Suppressor macrophage (primary cell): ENCODE results near the gene HOXA10.
A peak's percentile ranks its signal among the peaks of the same experiment; 100 is the strongest.

ENCODE experiments used
- DNase-seq, 4 experiments: peaks; one replicate each; pipeline ENCODE4 v3.0.0-alpha.2; 2020 to 2022

The HOXA10 gene

GRCh38 chr7:27179030-27179429 lies 4.9 kb upstream of the HOXA10 start:
- DNase-seq, result no peak

DNA sequence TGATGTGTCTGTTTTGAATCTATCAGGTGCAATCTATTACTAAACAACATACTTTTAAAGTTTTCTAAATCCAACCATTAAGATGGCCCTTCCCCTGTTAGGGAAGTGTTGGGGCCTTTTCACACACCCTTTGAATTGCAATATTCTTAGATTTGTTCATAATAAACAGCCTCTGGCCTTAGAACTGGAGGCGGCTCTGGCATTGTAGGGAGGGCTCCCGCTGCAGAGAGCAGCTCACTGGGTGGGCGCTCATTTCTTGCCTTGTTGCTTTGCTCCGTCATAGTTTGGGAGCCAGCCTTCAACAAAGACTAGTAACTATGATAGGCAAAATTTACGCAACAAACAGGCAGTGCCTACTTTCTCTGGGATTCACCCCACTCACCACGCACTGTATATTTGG lies 4.2 kb upstream of the HOXA10 start:
- no peak for DNase-seq

DNA sequence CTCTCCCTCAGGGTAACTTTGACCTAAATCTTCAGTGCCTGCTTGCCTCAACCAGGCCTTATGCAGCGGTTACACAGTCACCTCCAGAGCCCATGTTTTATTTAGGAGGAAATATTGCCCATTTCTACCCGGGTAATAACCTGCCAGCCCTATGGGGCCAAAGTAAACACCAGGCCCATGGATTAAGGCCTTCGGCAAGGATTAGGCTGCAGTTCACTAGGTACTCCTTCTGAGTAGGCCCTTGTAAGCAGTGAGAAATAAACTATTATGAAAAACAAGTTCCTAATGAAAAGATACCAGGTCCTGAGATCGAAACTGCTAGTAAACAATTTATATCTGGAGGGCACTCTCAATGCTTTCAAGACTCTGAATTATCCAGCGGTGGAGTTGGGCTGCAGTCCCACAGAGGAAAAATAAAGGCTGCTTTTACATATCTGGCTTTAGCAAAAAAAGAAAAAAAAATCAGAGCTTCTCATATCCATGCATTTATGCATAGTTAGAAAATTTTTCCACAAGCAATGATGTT lies 3.7 kb upstream of the HOXA10 start:
- no peak for DNase-seq

GRCh38 chr7:27176962-27177794 lies 3.1 kb upstream of the HOXA10 start:
- no peak for DNase-seq

GRCh38 chr7:27176524-27176845 lies 2.4 kb upstream of the HOXA10 start:
- no peak for DNase-seq

DNA sequence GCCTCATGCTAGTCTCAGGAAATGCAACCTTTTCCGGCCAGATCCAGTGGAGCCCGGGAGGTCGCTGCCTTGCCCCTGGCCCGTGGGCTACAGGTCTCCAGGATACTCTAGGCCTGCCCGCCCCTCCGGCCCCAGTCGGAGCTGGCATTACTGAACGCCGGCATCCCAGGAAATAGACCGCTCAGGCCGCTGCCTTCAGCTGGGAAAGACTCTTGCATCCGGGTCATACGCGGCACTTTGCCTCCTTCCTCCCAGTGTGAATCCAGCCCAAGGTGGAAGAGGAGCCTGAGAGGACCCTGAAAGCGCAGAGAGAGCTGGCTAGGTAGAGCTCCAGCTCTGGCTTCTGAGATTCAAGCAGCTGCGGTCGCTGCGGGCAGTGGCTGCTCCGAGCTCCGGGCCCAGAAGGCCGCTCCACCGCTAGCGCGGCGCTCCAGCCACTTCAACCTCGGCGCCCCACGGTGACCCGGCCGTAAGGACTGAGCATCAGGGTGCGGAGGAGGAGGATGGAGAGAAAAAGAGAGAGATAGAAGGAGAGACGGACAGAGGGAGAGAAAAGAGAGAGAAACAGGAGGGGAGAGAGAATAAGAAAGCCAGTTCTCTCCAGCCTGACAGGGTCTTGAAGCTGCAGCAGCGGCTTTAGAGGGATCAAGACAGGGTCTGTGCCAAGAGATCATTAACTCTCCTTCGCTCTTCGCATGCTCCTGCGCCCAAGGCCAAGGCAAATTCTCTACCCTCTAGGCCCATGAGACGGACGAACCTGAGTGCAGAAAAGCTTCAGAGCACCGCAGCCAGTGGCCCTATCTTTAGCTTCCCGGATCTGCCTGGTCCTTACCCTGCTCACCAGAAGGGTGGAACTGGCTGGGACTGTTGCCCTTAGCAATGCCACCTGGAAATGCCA lies 1.8 kb upstream of the HOXA10 start:
- DNase-seq, result no peak

DNA sequence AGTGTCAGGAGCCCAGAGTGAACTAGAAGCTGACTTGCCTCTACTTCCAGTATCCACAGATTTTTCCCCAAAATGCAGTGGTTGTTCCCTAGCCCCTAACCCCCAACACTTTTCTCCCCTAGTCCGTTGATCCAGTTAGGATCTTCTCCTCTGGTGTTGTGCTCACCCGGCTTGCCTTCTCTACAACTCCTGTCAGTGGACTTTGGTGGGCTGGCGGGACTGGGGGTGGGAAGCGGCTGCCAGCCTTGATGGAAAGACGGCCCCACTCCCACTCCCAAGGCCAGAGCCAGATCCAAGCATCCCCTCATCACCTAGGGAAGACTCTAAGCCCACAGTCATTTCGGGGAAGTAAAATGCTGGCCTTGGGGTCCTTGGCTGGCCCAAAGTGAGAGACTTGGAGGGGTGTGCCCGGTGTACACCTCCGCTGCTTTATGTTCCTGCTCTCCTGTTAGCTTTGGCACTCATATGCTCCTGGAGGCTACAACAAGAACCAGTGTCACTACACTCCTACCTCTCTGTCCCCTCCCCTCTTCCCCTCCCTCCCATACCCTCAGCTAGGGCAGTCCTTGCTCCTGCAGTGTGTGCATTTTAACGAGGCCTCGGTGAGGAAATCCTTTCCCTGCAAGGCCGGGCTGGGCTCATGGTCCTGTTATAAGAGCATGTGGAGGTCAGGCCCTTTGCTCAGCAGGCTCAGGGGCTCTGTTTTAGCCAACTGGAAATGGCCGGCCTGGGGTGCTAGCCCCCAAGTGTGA lies 930 bp upstream of the HOXA10 start:
- DNase-seq, result no peak

- DNase-seq, result peak; percentile 62 to 84 (median 74)
Measured at GRCh38 chr7:27173511-27173955, 587 bp downstream of the HOXA10 start.

- peak in 1 of 4 experiments; percentile 44 for DNase-seq
Measured at GRCh38 chr7:27172823-27173510, 1.2 kb downstream of the HOXA10 start.

- DNase-seq, result peak in 1 of 4 experiments; percentile 5
Measured at GRCh38 chr7:27172315-27172774, 1.8 kb downstream of the HOXA10 start.

DNA sequence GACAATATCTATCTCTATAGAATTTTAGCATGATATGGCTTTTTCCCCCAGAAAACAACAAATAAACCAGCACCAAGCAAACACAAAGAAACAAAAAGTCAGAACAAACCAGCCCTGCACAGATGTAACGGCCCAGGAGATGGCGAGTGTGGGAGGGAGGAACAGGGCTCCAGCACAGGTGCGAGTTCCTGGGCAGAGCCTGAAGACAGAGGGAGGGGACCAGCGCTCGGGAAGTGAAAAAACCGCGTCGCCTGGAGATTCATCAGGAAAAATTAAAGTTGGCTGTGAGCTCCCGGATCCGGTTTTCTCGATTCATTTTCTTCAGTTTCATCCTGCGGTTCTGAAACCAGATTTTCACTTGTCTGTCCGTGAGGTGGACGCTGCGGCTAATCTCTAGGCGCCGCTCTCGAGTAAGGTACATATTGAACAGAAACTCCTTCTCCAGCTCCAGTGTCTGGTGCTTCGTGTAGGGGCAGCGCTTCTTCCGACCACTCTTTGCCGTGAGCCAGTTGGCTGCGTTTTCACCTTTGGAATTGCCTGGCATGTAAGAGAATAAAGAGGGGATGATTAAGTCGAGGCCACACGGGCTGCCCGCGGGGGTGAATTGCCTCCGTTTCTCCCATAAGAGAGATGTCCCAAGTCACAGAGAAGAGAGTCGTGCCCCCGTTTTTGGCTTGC lies 2.3 kb downstream of the HOXA10 start:
- peak in 1 of 4 experiments; percentile 36 for DNase-seq

DNA sequence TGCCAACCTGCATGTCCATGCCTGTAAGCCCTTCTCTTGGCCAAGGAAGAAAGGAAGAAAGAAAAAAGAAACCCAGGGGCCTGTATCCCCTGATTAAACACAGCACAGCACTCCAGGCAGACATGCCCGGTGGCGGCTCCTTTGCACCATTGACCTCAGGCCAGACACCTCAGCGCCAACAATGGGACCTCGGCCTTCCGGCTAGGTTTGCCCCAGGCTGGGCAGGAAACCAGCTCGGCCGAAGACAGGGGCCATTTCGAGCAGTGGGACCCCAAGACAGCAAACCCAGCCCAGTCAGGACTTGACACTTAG lies 2.8 kb downstream of the HOXA10 start:
- DNase-seq, result peak in 1 of 4 experiments; percentile 10

GRCh38 chr7:27170426-27171324 lies 3.4 kb downstream of the HOXA10 start:
- DNase-seq, result no peak

- peak in 2 of 4 experiments; percentile 33 to 45 for DNase-seq
Measured at GRCh38 chr7:27169658-27170425, 4.3 kb downstream of the HOXA10 start.

DNA sequence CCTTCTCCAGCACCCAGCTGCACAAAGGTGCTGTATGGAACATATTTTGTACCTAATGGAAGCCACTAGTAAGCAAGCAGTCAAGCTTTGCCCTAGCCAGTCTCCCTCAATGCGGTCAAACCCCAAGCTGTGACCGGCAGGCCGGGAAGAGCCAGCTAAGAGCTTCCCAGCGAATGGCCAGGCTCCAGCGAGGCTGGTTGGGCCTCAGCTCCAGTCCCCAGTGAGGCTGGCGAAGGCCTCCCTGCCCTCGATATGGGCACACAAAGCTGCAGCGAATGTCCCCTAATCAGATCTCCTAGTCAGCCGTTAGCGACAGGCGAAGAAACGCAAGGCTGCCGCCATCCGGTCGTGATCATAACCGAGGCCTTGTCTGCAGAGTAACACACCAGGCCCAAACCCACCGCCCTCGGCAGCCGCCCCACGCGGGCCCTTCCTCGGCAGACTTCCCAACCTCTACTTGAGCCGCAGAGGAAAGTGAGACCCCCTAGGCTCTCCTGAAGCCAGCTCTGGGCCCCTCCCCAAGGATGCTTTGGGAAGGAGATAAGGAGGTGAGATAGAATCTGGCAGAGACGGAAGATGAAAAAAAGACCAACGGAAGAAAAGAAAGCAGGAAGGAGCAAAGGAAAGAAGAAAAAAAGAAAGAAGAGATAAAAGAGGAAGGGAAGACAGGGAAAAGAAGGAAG lies 5.7 kb downstream of the HOXA10 start:
- DNase-seq, result peak in 2 of 4 experiments; percentile 51

GRCh38 chr7:27167916-27168264 lies 6.2 kb downstream of the HOXA10 start:
- DNase-seq, result no peak

DNA sequence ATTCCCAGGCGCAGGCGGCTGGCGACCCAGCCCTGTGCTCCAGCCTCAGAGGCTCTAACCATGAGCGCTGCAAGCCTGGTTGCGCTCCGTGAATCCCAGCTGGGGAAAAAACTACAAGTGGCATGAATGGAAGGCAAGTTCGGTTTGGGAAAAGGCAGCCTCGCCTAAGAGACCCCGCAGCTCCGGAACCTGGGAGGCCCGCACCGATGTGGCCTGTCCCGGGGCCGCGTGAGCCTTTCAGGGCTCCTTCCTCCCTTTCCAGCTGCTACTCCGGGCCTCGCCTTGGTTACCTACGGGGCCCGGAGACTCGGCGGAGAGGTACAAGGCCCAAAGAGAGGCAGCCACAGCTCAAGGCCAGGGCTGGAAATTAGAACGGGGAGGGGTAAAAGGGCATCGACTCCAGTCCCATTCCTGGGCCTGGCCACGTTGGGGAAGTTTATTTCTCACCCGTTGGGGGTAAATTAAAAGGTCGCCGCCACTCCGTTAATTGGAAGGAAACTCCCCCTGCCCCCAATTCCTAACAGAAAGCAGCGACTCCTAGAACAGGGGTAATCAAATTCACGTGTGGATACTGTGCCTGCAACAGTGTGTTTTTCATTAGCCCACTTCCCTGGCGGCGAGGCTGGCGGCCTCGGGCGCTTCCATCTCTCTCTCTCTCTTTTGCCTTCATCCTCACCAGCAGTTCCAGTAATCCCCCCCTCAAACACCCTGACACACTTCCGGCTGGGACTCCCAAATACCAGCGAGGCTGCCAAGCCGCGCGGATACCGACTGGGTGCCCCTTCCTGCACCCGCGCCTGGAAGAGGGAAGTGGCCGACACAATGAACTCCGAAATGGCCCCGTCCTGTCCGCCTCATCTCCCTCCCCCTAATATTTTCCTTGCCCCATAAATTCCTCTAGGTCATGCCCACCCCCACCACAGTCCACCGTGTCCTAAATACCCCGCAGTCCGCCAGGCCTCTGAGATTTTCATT lies 7.3 kb downstream of the HOXA10 start:
- peak in 1 of 4 experiments; percentile 45 for DNase-seq
